Mesenchymal stem cell (in vitro differentiated cells and primary cell): ENCODE results near the gene RABAC1.

Source experiments
- DNase-seq: peaks from one replicate; pipeline ENCODE4 v3.0.0-alpha.2; 2013
- H2AFZ ChIP-seq: one replicate; pipeline ENCODE4 v1.6.1; 2013; ENCODE audit warnings: low read depth, mild to moderate bottlenecking, control low read depth, inconsistent platforms, low read length, moderate library complexity
- H2AK5ac ChIP-seq: 2 replicates; pipeline ENCODE4 v1.6.1; 2013; ENCODE audit warnings: low read length, moderate library complexity, mild to moderate bottlenecking, inconsistent platforms; ENCODE audit not compliant: severe bottlenecking
- H2BK120ac ChIP-seq: one replicate; pipeline ENCODE4 v1.6.1; 2013; ENCODE audit warnings: low read depth, mild to moderate bottlenecking, inconsistent platforms, low read length, moderate library complexity
- H2BK12ac ChIP-seq, 2 experiments: one replicate each; pipeline ENCODE4 v1.6.1; 2013; ENCODE audit warnings: inconsistent platforms in 2 of 2, low read length in 2 of 2, mild to moderate bottlenecking in 2 of 2, moderate library complexity in 2 of 2, control low read depth in 1 of 2
- H2BK15ac ChIP-seq: one replicate; pipeline ENCODE4 v1.6.1; 2013; ENCODE audit warnings: mild to moderate bottlenecking, low read depth, inconsistent platforms; ENCODE audit not compliant: poor library complexity, severe bottlenecking
- H2BK5ac ChIP-seq: 2 replicates; pipeline ENCODE4 v1.6.1; 2013; ENCODE audit warnings: low read depth, mild to moderate bottlenecking, low read length, control low read depth, inconsistent platforms; ENCODE audit not compliant: poor library complexity, severe bottlenecking
- H3K14ac ChIP-seq, 2 experiments: one replicate each; pipeline ENCODE4 v1.6.1; 2013; ENCODE audit warnings: inconsistent platforms in 2 of 2, low read length in 2 of 2, control low read depth in 1 of 2, mild to moderate bottlenecking in 1 of 2, moderate library complexity in 1 of 2
- H3K18ac ChIP-seq, 2 experiments: one replicate each; pipeline ENCODE4 v1.6.1; 2013; ENCODE audit warnings: inconsistent platforms in 2 of 2, low read length in 2 of 2, control low read depth in 1 of 2, low read depth in 1 of 2, mild to moderate bottlenecking in 1 of 2
- H3K23ac ChIP-seq, 2 experiments: one replicate each; pipeline ENCODE4 v1.6.1; 2013; ENCODE audit warnings: inconsistent platforms in 2 of 2, low read length in 2 of 2, mild to moderate bottlenecking in 2 of 2, moderate library complexity in 2 of 2, control low read depth in 1 of 2
- H3K27ac ChIP-seq: 2 replicates; pipeline ENCODE4 v1.5.1; 2013; ENCODE audit warnings: mild to moderate bottlenecking, moderate library complexity, low read length, control low read depth, inconsistent platforms; ENCODE audit not compliant: poor library complexity, severe bottlenecking
- H3K27me3 ChIP-seq, 2 experiments: 2 replicates each; pipeline versions ENCODE4 v1.6.1 to v1.7.0; 2013; ENCODE audit warnings: low read length in 2 of 2, mild to moderate bottlenecking in 2 of 2, moderate library complexity in 2 of 2, control low read depth in 1 of 2, inconsistent platforms in 1 of 2; ENCODE audit not compliant: control insufficient read depth in 1 of 2, insufficient read depth in 1 of 2
- H3K36me3 ChIP-seq, 2 experiments: 2 replicates each; pipeline versions ENCODE4 v1.6.1 to v1.7.0; 2013; ENCODE audit warnings: low read length in 2 of 2, control low read depth in 1 of 2, inconsistent platforms in 1 of 2, low read depth in 1 of 2, mild to moderate bottlenecking in 1 of 2; ENCODE audit not compliant: insufficient read depth in 2 of 2, control insufficient read depth in 1 of 2
- H3K4ac ChIP-seq, 2 experiments: one replicate each; pipeline ENCODE4 v1.6.1; 2013; ENCODE audit warnings: inconsistent platforms in 2 of 2, low read length in 2 of 2, mild to moderate bottlenecking in 2 of 2, moderate library complexity in 2 of 2, control low read depth in 1 of 2, low read depth in 1 of 2
- H3K4me1 ChIP-seq: 2 replicates; pipeline ENCODE4 v1.6.1; 2013; ENCODE audit warnings: low read depth, low read length, control low read depth; ENCODE audit not compliant: control insufficient read depth, insufficient read depth
- H3K4me2 ChIP-seq: 2 replicates; pipeline ENCODE4 v1.6.1; 2013; ENCODE audit warnings: low read length, mild to moderate bottlenecking, inconsistent platforms; ENCODE audit not compliant: poor library complexity, severe bottlenecking
- H3K4me3 ChIP-seq, 2 experiments: 2 replicates each; pipeline versions ENCODE4 v1.5.1 to v1.7.0; 2013; ENCODE audit warnings: low read length in 2 of 2, mild to moderate bottlenecking in 2 of 2, control low read depth in 1 of 2, low read depth in 1 of 2; ENCODE audit not compliant: insufficient read depth in 1 of 2
- H3K79me1 ChIP-seq: replicated peaks from 2 replicates; pipeline ENCODE4 v1.6.1; 2013; ENCODE audit warnings: mild to moderate bottlenecking, control low read depth, low read length, inconsistent platforms; ENCODE audit not compliant: poor library complexity, severe bottlenecking
- H3K9ac ChIP-seq: 2 replicates; pipeline ENCODE4 v1.7.0; 2013; ENCODE audit warnings: mild to moderate bottlenecking, low read length, moderate library complexity
- H3K9me3 ChIP-seq: 2 replicates; pipeline ENCODE4 v1.7.0; 2013; ENCODE audit warnings: mild to moderate bottlenecking, low read length; ENCODE audit not compliant: control insufficient read depth
- H4K8ac ChIP-seq: one replicate; pipeline ENCODE4 v1.6.1; 2013; ENCODE audit warnings: inconsistent platforms, mild to moderate bottlenecking, low read length, moderate library complexity
- H4K91ac ChIP-seq: one replicate; pipeline ENCODE4 v1.6.1; 2013; ENCODE audit warnings: mild to moderate bottlenecking, low read length, inconsistent platforms
- WGBS: methylation state at CpG from one replicate; pipeline ENCODE4 v1.1.7; 2013; ENCODE audit warnings: mixed read lengths; 5-methylcytosine and 5-hydroxymethylcytosine counted together

Gene RABAC1

GRCh38 chr19:41945135-41945766, 13.9 kb downstream of the RABAC1 start:
- WGBS, result 89% methylated on average over 8 of the region's 8 CpGs

DNA sequence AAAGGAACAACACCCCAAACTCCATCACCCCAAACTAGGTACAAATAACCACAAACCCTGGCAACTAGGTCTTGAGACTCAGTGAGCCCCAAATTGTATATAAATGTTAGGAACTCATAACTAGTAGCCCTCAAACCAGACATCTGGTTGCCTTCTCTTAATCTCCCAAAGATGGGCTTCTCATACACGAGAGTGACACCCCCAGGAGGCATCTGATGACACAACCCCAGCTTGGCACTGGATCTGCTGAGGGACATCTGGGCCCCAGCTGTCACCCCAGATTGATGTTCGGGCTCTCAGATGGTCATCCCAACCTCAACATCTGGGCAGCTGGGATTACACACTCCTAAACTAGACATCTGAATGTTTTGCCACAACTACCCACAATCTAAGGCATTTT, 14.8 kb downstream of the RABAC1 start:
- Histone ChIP-seq H2BK15ac (no peak overlapping the region), H3K4ac (no peak overlapping the region), H4K8ac (no peak overlapping the region), H3K27me3 (peaks cover 0 to 8% of the 10 kb centered on the region in 2 experiments), H2BK12ac (no peak overlapping the region), H2BK5ac (no peak overlapping the region), H3K23ac (no peak overlapping the region), H3K18ac (no peak overlapping the region), H3K14ac (no peak overlapping the region), H2BK120ac (no peak overlapping the region), H3K9ac (no peak overlapping the region), H3K36me3 (no peaks in the 10 kb centered on the region), H3K4me3 (no peak overlapping the region), H3K4me1 (peaks cover 9% of the 10 kb centered on the region), H4K91ac (no peak overlapping the region), H2AK5ac (no peak overlapping the region), H2AFZ (no peak overlapping the region), H3K4me2 (no peak overlapping the region), H3K79me1 (no peaks in the 10 kb centered on the region), H3K27ac (no peak overlapping the region), H3K9me3 (no peaks in the 10 kb centered on the region)
- WGBS, result 65% methylated on average over 2 of the region's 2 CpGs
- no peak for DNase-seq

More at GRCh38 chr19:41945135-41945766, 13.9 kb downstream of the RABAC1 start:
- peak overlapping the region in 1 of 2 experiments; percentile 24 for H3K23ac ChIP-seq
- H2BK120ac ChIP-seq, result no peak overlapping the region
- H2AK5ac ChIP-seq, result no peak overlapping the region
- H3K27me3 ChIP-seq, result peaks cover 0 to 8% of the 10 kb centered on the region in 2 experiments
- H3K14ac ChIP-seq, result no peak overlapping the region
- no peak overlapping the region for H3K4me2 ChIP-seq
- H3K36me3 ChIP-seq, result no peaks in the 10 kb centered on the region
- DNase-seq, result no peak
- H2BK12ac ChIP-seq, result no peak overlapping the region
- H2AFZ ChIP-seq, result no peak overlapping the region
- H3K9me3 ChIP-seq, result no peaks in the 10 kb centered on the region
- H4K8ac ChIP-seq, result no peak overlapping the region
- no peak overlapping the region for H3K4me3 ChIP-seq
- no peak overlapping the region for H2BK5ac ChIP-seq
- H3K79me1 ChIP-seq, result no peaks in the 10 kb centered on the region
- H2BK15ac ChIP-seq, result no peak overlapping the region
- no peak overlapping the region for H4K91ac ChIP-seq
- no peak overlapping the region for H3K4ac ChIP-seq
- H3K4me1 ChIP-seq, result peaks cover 6% of the 10 kb centered on the region
- no peak overlapping the region for H3K18ac ChIP-seq
- H3K9ac ChIP-seq, result no peak overlapping the region
- H3K27ac ChIP-seq, result no peak overlapping the region

- WGBS, result 90% methylated on average over 5 of the region's 9 CpGs
- no peak overlapping the region for H3K4me2 ChIP-seq
- H2AFZ ChIP-seq, result no peak overlapping the region
- H3K14ac ChIP-seq, result no peak overlapping the region
- DNase-seq, result no peak
- no peak overlapping the region for H4K91ac ChIP-seq
- no peak overlapping the region for H2AK5ac ChIP-seq
- no peak overlapping the region for H3K4me3 ChIP-seq
- no peaks in the 10 kb centered on the region for H3K79me1 ChIP-seq
- no peak overlapping the region for H2BK12ac ChIP-seq
- H3K27ac ChIP-seq, result no peak overlapping the region
- no peak overlapping the region for H2BK5ac ChIP-seq
- H2BK120ac ChIP-seq, result no peak overlapping the region
- H4K8ac ChIP-seq, result no peak overlapping the region
- H3K9ac ChIP-seq, result no peak overlapping the region
- H3K4ac ChIP-seq, result no peak overlapping the region
- H3K4me1 ChIP-seq, result peaks cover 9% of the 10 kb centered on the region
- H3K36me3 ChIP-seq, result no peaks in the 10 kb centered on the region
- H3K27me3 ChIP-seq, result peaks cover 11% of the 10 kb centered on the region in 2 experiments
- H3K23ac ChIP-seq, result no peak overlapping the region
- H3K9me3 ChIP-seq, result no peaks in the 10 kb centered on the region
- no peak overlapping the region for H3K18ac ChIP-seq
- H2BK15ac ChIP-seq, result no peak overlapping the region
These were observed 17.5 kb downstream of the RABAC1 start for GRCh38 chr19:41941410-41942202.

GRCh38 chr19:41940731-41941409, 18.3 kb downstream of the RABAC1 start:
- peak overlapping the region; percentile 98 for H2BK120ac ChIP-seq
- 14% methylated on average over 40 of the region's 53 CpGs for WGBS
- H3K4me3 ChIP-seq, result peak overlapping the region; percentile 62 to 74
- H2BK5ac ChIP-seq, result no peak overlapping the region
- peak overlapping the region; percentile 19 for H2BK15ac ChIP-seq
- no peak for DNase-seq
- H3K14ac ChIP-seq, result peak overlapping the region in 1 of 2 experiments; percentile 69
- H3K4me2 ChIP-seq, result peak overlapping the region; percentile 96
- H3K79me1 ChIP-seq, result no peaks in the 10 kb centered on the region
- peak overlapping the region in 1 of 2 experiments; percentile 48 for H2BK12ac ChIP-seq
- H3K27ac ChIP-seq, result no peak overlapping the region
- peaks cover 16 to 18% of the 10 kb centered on the region in 2 experiments for H3K27me3 ChIP-seq
- H3K4me1 ChIP-seq, result peaks cover 9% of the 10 kb centered on the region
- H3K4ac ChIP-seq, result peak overlapping the region; percentile 39 to 71
- peak overlapping the region; percentile 74 for H2AFZ ChIP-seq
- H3K36me3 ChIP-seq, result no peaks in the 10 kb centered on the region
- peak overlapping the region; percentile 58 for H4K8ac ChIP-seq
- peak overlapping the region; percentile 35 for H4K91ac ChIP-seq
- no peak overlapping the region for H2AK5ac ChIP-seq
- H3K9ac ChIP-seq, result peak overlapping the region; percentile 75
- no peaks in the 10 kb centered on the region for H3K9me3 ChIP-seq
- H3K23ac ChIP-seq, result peak overlapping the region in 1 of 2 experiments; percentile 78
- peak overlapping the region; percentile 66 to 88 for H3K18ac ChIP-seq
